WTC11 (cell line): ENCODE data around the gene TMEM141. TPM values are rescaled to one million over a fixed set of nuclear protein-coding genes. Genes with fewer than 3 reads are reported as not detected.

Experiments
- ATAC-seq: fragments of 200-7000 bp; cut with Tn5 transposase; 2 replicates; pipeline ENCODE4 v1.10.0; 2021; ENCODE audit warnings: mild to moderate bottlenecking, moderate library complexity
- CTCF ChIA-PET: fragments of 300-600 bp; sonication (Branson Sonifier 250); formaldehyde crosslinking; loops from one replicate; lab custom pipeline; 2021; ENCODE audit warnings: antibody characterized with exemption; lab: Charles Lee
- POLR2A ChIA-PET: fragments of 350-600 bp; sonication (Branson Sonifier 250); formaldehyde crosslinking; loops from one replicate; lab custom pipeline; 2021; ENCODE audit warnings: antibody characterized with exemption; lab: Charles Lee
- DNase-seq: peaks from one replicate; pipeline ENCODE4 v3.0.0; 2021; ENCODE audit warnings: low spot score
- H3K27ac Mint-ChIP-seq: 2 replicates; pipeline ENCODE4 v1.8.0; 2021; ENCODE audit warnings: mixed read lengths
- H3K27me3 Mint-ChIP-seq: 2 replicates; pipeline ENCODE4 v1.8.0; 2021; ENCODE audit warnings: low read depth, mild to moderate bottlenecking, moderate library complexity, mixed read lengths
- H3K36me3 Mint-ChIP-seq: 2 replicates; pipeline ENCODE4 v1.8.0; 2021; ENCODE audit warnings: mixed read lengths
- H3K4me1 Mint-ChIP-seq: 2 replicates; pipeline ENCODE4 v1.8.0; 2022; ENCODE audit warnings: mixed read lengths
- H3K4me3 Mint-ChIP-seq: 2 replicates; pipeline ENCODE4 v1.8.0; 2021; ENCODE audit warnings: mild to moderate bottlenecking, moderate library complexity, mixed read lengths
- H3K9me3 Mint-ChIP-seq: 2 replicates; pipeline ENCODE4 v1.8.0; 2021; ENCODE audit warnings: mixed read lengths
- CREB1 ChIP-seq: sonication (generic); formaldehyde crosslinking; IDR thresholded peaks from 2 replicates; pipeline ENCODE4 v1.8.0; 2023; ENCODE audit warnings: mild to moderate bottlenecking, missing genetic modification reagents
- FOXJ3 ChIP-seq: sonication (generic); formaldehyde crosslinking; IDR thresholded peaks from 2 replicates; pipeline ENCODE4 v1.9.0; 2021; ENCODE audit warnings: missing genetic modification reagents, mild to moderate bottlenecking, borderline replicate concordance
- GRHL2 ChIP-seq: fragments of 250-450 bp; sonication (Bioruptor Pico); IDR thresholded peaks from 2 replicates; pipeline ENCODE4 v1.8.0; 2022; ENCODE audit warnings: mild to moderate bottlenecking, moderate library complexity; ENCODE audit not compliant: insufficient replicate concordance, severe bottlenecking
- MXD4 ChIP-seq: fragments of 250-450 bp; sonication (Bioruptor Pico); IDR thresholded peaks from 2 replicates; pipeline ENCODE4 v1.8.0; 2021; ENCODE audit warnings: mild to moderate bottlenecking, moderate library complexity, borderline replicate concordance
- SMAD4 ChIP-seq: sonication (generic); formaldehyde crosslinking; IDR thresholded peaks from 2 replicates; pipeline ENCODE4 v1.8.0; 2022; ENCODE audit warnings: mild to moderate bottlenecking, missing genetic modification reagents
- TP53 ChIP-seq: sonication (generic); formaldehyde crosslinking; IDR thresholded peaks from 2 replicates; pipeline ENCODE4 v1.8.1; 2023; ENCODE audit warnings: mild to moderate bottlenecking, missing genetic modification reagents
- ZNF317 ChIP-seq: sonication (generic); formaldehyde crosslinking; IDR thresholded peaks from 2 replicates; pipeline ENCODE4 v1.8.1; 2023; ENCODE audit warnings: low read depth, mild to moderate bottlenecking, moderate library complexity, missing genetic modification reagents, borderline replicate concordance
- ZNF396 ChIP-seq: fragments of 250-450 bp; sonication (Bioruptor Pico); IDR thresholded peaks from 2 replicates; pipeline ENCODE4 v1.8.0; 2021; ENCODE audit warnings: mild to moderate bottlenecking, moderate library complexity, borderline replicate concordance
- ZNF423 ChIP-seq: fragments of 250-450 bp; sonication (Bioruptor Pico); IDR thresholded peaks from 2 replicates; pipeline ENCODE4 v2.1.2; 2022; ENCODE audit warnings: mild to moderate bottlenecking, moderate library complexity
- total RNA-seq: library from RNA; stranded (reverse); gene quantifications from 3 replicates; pipeline ENCODE4 v1.2.3, GENCODE V29; 2021
- TF ChIP-seq, protein P1 (sequence below): sonication (generic); formaldehyde crosslinking; IDR thresholded peaks from 2 replicates; pipeline ENCODE4 v1.8.0; 2023; ENCODE audit warnings: missing genetic modification reagents
- TF ChIP-seq, protein P2 (sequence below): sonication (generic); formaldehyde crosslinking; IDR thresholded peaks from 2 replicates; pipeline ENCODE4 v1.8.0; 2022; ENCODE audit warnings: missing genetic modification reagents
- TF ChIP-seq, protein P3 (sequence below): fragments of 250-450 bp; sonication (Bioruptor Pico); IDR thresholded peaks from 2 replicates; pipeline ENCODE4 v1.9.0; 2021; ENCODE audit warnings: mild to moderate bottlenecking, borderline replicate concordance
- TF ChIP-seq, protein P4 (sequence below): sonication (generic); formaldehyde crosslinking; IDR thresholded peaks from 2 replicates; pipeline ENCODE4 v1.8.0; 2023; ENCODE audit warnings: mild to moderate bottlenecking, missing genetic modification reagents
- TF ChIP-seq, protein P5 (sequence below): fragments of 250-450 bp; sonication (Bioruptor Pico); conservative IDR thresholded peaks from 2 replicates; pipeline ENCODE4 v1.9.0; 2021; ENCODE audit warnings: mild to moderate bottlenecking
- TF ChIP-seq, protein P6 (sequence below): sonication (generic); formaldehyde crosslinking; IDR thresholded peaks from 2 replicates; pipeline ENCODE4 v1.8.1; 2023; ENCODE audit warnings: mild to moderate bottlenecking, missing genetic modification reagents, moderate library complexity

The TMEM141 gene
- total RNA-seq, 1 experiment from 2014 or later, result 72.0 TPM

DNA sequence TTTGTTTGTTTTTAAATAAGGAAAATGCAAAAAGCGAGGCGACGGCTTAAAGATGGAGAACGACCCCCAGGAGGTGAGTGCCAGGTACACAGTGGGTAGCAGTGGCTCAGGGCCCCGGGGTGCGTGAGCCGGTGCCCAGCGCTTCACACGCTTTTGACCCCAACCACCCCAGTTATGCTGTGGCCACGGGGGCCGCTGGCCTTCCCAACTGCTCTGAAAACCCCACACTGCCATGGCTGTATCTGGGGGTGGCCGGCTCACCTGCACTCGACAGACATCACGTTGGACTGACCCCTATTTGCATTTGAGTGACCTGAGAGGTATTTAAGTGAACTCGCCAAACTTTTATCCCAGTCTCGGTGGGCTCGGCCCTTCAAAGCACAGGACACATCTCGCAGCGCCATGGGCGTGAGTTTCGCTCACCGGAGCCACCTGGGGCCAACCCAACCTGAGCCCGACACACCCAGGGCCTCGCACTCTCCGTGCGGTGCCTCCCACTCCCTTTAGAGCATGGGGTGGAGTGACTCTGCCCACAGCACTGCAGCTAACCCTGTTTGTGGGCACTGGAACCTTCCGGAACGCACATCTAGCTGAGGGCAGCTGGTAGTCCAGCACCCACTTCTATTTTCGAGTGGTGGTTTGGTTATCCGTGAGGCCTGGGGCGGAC lies 37.5 kb downstream of the TMEM141 start:
- no peak for DNase-seq
- H3K4me3 Mint-ChIP-seq, result no peak overlapping the region
- H3K36me3 Mint-ChIP-seq, result peaks cover 26% of the 10 kb centered on the region
- CTCF ChIA-PET, result interaction anchor here (0.7 to 3.2 kb wide), 2 partner anchors 10 to 14 kb away, joined by 3 to 13 read pairs; partner anchors contain the start of gene AJM1
- POLR2A ChIA-PET, result no interaction called here
- no peak for TF ChIP-seq FOXJ3 (CRISPR knock-in tag)
- no peak for TF ChIP-seq TP53
- TF ChIP-seq ZNF317 (CRISPR knock-in tag), result no peak
- no peak for TF ChIP-seq GRHL2
- TF ChIP-seq, protein P1, sequence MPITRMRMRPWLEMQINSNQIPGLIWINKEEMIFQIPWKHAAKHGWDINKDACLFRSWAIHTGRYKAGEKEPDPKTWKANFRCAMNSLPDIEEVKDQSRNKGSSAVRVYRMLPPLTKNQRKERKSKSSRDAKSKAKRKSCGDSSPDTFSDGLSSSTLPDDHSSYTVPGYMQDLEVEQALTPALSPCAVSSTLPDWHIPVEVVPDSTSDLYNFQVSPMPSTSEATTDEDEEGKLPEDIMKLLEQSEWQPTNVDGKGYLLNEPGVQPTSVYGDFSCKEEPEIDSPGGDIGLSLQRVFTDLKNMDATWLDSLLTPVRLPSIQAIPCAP (CRISPR knock-in tag), result no peak
- no peak for TF ChIP-seq ZNF396 (CRISPR knock-in tag)
- TF ChIP-seq, protein P2, sequence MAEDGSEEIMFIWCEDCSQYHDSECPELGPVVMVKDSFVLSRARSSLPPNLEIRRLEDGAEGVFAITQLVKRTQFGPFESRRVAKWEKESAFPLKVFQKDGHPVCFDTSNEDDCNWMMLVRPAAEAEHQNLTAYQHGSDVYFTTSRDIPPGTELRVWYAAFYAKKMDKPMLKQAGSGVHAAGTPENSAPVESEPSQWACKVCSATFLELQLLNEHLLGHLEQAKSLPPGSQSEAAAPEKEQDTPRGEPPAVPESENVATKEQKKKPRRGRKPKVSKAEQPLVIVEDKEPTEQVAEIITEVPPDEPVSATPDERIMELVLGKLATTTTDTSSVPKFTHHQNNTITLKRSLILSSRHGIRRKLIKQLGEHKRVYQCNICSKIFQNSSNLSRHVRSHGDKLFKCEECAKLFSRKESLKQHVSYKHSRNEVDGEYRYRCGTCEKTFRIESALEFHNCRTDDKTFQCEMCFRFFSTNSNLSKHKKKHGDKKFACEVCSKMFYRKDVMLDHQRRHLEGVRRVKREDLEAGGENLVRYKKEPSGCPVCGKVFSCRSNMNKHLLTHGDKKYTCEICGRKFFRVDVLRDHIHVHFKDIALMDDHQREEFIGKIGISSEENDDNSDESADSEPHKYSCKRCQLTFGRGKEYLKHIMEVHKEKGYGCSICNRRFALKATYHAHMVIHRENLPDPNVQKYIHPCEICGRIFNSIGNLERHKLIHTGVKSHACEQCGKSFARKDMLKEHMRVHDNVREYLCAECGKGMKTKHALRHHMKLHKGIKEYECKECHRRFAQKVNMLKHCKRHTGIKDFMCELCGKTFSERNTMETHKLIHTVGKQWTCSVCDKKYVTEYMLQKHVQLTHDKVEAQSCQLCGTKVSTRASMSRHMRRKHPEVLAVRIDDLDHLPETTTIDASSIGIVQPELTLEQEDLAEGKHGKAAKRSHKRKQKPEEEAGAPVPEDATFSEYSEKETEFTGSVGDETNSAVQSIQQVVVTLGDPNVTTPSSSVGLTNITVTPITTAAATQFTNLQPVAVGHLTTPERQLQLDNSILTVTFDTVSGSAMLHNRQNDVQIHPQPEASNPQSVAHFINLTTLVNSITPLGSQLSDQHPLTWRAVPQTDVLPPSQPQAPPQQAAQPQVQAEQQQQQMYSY (CRISPR knock-in tag), result no peak
- TF ChIP-seq CREB1 (CRISPR knock-in tag), result no peak
- TF ChIP-seq, protein P3, sequence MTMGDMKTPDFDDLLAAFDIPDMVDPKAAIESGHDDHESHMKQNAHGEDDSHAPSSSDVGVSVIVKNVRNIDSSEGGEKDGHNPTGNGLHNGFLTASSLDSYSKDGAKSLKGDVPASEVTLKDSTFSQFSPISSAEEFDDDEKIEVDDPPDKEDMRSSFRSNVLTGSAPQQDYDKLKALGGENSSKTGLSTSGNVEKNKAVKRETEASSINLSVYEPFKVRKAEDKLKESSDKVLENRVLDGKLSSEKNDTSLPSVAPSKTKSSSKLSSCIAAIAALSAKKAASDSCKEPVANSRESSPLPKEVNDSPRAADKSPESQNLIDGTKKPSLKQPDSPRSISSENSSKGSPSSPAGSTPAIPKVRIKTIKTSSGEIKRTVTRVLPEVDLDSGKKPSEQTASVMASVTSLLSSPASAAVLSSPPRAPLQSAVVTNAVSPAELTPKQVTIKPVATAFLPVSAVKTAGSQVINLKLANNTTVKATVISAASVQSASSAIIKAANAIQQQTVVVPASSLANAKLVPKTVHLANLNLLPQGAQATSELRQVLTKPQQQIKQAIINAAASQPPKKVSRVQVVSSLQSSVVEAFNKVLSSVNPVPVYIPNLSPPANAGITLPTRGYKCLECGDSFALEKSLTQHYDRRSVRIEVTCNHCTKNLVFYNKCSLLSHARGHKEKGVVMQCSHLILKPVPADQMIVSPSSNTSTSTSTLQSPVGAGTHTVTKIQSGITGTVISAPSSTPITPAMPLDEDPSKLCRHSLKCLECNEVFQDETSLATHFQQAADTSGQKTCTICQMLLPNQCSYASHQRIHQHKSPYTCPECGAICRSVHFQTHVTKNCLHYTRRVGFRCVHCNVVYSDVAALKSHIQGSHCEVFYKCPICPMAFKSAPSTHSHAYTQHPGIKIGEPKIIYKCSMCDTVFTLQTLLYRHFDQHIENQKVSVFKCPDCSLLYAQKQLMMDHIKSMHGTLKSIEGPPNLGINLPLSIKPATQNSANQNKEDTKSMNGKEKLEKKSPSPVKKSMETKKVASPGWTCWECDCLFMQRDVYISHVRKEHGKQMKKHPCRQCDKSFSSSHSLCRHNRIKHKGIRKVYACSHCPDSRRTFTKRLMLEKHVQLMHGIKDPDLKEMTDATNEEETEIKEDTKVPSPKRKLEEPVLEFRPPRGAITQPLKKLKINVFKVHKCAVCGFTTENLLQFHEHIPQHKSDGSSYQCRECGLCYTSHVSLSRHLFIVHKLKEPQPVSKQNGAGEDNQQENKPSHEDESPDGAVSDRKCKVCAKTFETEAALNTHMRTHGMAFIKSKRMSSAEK (CRISPR knock-in tag), result no peak
- TF ChIP-seq, protein P4, sequence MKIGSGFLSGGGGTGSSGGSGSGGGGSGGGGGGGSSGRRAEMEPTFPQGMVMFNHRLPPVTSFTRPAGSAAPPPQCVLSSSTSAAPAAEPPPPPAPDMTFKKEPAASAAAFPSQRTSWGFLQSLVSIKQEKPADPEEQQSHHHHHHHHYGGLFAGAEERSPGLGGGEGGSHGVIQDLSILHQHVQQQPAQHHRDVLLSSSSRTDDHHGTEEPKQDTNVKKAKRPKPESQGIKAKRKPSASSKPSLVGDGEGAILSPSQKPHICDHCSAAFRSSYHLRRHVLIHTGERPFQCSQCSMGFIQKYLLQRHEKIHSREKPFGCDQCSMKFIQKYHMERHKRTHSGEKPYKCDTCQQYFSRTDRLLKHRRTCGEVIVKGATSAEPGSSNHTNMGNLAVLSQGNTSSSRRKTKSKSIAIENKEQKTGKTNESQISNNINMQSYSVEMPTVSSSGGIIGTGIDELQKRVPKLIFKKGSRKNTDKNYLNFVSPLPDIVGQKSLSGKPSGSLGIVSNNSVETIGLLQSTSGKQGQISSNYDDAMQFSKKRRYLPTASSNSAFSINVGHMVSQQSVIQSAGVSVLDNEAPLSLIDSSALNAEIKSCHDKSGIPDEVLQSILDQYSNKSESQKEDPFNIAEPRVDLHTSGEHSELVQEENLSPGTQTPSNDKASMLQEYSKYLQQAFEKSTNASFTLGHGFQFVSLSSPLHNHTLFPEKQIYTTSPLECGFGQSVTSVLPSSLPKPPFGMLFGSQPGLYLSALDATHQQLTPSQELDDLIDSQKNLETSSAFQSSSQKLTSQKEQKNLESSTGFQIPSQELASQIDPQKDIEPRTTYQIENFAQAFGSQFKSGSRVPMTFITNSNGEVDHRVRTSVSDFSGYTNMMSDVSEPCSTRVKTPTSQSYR (CRISPR knock-in tag), result no peak
- no peak for TF ChIP-seq MXD4 (CRISPR knock-in tag)
- TF ChIP-seq, protein P5, sequence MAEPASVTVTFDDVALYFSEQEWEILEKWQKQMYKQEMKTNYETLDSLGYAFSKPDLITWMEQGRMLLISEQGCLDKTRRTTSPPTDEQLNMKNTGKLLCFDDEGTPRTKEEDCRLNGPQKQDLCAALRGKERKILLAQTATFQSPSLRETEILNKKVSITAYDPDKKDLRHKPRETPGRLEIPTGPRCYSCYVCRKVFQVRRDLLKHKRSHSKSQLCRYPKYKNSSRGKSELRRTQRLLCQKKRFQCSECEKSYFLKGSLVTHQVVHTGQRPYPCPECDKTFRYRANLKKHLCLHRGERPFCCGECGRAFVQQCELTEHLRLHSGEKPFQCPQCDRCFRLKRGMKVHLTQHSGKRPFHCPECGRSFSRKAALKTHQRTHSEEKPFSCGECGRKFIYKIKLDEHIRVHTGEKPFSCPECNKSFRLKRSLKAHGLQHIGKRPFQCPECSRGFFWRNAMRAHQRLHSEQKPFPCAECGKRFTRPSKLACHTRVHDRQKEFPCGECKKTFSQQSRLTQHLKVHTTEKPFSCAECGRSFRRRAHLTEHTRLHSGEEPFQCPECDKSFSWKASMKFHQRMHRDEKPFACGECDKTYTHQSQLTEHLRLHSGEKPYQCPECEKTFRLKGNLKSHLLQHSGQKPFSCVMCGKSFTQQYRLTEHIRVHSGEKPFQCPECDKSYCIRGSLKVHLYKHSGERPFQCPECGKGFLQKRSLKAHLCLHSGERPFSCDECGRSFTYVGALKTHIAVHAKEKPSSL (CRISPR knock-in tag), result no peak
- no peak for TF ChIP-seq ZNF423
- no peak for TF ChIP-seq SMAD4 (CRISPR knock-in tag)
- TF ChIP-seq, protein P6, sequence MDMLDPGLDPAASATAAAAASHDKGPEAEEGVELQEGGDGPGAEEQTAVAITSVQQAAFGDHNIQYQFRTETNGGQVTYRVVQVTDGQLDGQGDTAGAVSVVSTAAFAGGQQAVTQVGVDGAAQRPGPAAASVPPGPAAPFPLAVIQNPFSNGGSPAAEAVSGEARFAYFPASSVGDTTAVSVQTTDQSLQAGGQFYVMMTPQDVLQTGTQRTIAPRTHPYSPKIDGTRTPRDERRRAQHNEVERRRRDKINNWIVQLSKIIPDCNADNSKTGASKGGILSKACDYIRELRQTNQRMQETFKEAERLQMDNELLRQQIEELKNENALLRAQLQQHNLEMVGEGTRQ, result no peak
- ATAC-seq, result no peak
- no peaks in the 10 kb centered on the region for H3K9me3 Mint-ChIP-seq
- H3K27ac Mint-ChIP-seq, result no peak overlapping the region
- no peaks in the 10 kb centered on the region for H3K27me3 Mint-ChIP-seq
- no peaks in the 10 kb centered on the region for H3K4me1 Mint-ChIP-seq
